ENCODE measurements around the gene UBC. TPM values are rescaled to one million over a fixed set of nuclear protein-coding genes. Genes with fewer than 3 reads are reported as not detected.

UBC gene
- total and polyA plus RNA-seq, 2 of the 4 experiments (the other 2 are of a cell fraction): 2,042 to 4,320 TPM

GRCh38 chr12:124874188-124874587 lies 40.3 kb downstream of the UBC start:
- no TSS peak for BruUV-seq (replicated peaks)

More at GRCh38 chr12:124874188-124874587, 40.3 kb downstream of the UBC start:
- Histone ChIP-seq H3K9me3 (ENCODE audit: control insufficient read depth, insufficient read depth, low read length) (no peaks in the 10 kb centered on the region), H3K79me1 (ENCODE audit: low read depth in 1 of 2, low read length in 2 of 2) (no peaks in the 10 kb centered on the region), H3K14ac (replicated peaks; ENCODE audit: low read depth, low read length) (no peak overlapping the region), H3K27ac (ENCODE audit: insufficient read depth, low read length) (no peak overlapping the region), H3K56ac (ENCODE audit: extremely low read depth, insufficient read depth, low read length) (no peak overlapping the region), H3K4me3 (ENCODE audit: insufficient read depth, low read depth, low read length) (no peak overlapping the region), H3K23ac (ENCODE audit: low read depth, low read length) (no peak overlapping the region), H3K4ac (ENCODE audit: low read depth, low read length) (no peak overlapping the region), H4K91ac (ENCODE audit: insufficient read depth, low read depth, low read length) (no peak overlapping the region), H3K18ac (ENCODE audit: low read depth, low read length) (no peak overlapping the region), H3K9me1 (ENCODE audit: insufficient read depth, low read length) (peaks cover 3% of the 10 kb centered on the region; the same call in 1 of the 2 replicates), H2BK5ac (ENCODE audit: low read depth, low read length, poor library complexity, severe bottlenecking) (no peak overlapping the region), H3K27me3 (ENCODE audit: control insufficient read depth, insufficient read depth, low read length) (peaks cover 3% of the 10 kb centered on the region; the same call in 1 of the 2 replicates), H3K9ac (ENCODE audit: low read depth, low read length) (no peak overlapping the region), H4K5ac (ENCODE audit: low read depth, low read length) (no peak overlapping the region), H3K36me3 (ENCODE audit: control insufficient read depth, insufficient read depth, low read length) (no peaks in the 10 kb centered on the region), H2AK5ac (ENCODE audit: low read depth, low read length) (no peak overlapping the region), H2AFZ (replicated peaks; ENCODE audit: low read length, poor library complexity) (no peak overlapping the region), H3K4me1 (ENCODE audit: control insufficient read depth, insufficient read depth, low read length) (peaks cover 3% of the 10 kb centered on the region; the same call in 1 of the 2 replicates), H4K20me1 (ENCODE audit: insufficient read depth, low read length) (no peaks in the 10 kb centered on the region), H2BK120ac (ENCODE audit: low read depth, low read length) (no peak overlapping the region), H2AK9ac (replicated peaks; ENCODE audit: low read depth, low read length, poor library complexity) (no peak overlapping the region), H2BK20ac (ENCODE audit: low read depth, low read length) (no peak overlapping the region), H4K8ac (ENCODE audit: low read depth in 2 of 2, low read length in 2 of 2) (no peak overlapping the region), H3K4me2 (ENCODE audit: low read depth, low read length) (no peak overlapping the region), H2BK15ac (ENCODE audit: low read depth, low read length) (no peak overlapping the region)
- ChIA-PET POLR2A (ENCODE audit: unreplicated experiment) (no interaction called here), CTCF (no interaction called here)
- DNase-seq: no peak
- no peak for ATAC-seq (ENCODE audit: low read depth)
- dilution Hi-C loops (cut with HindIII; ENCODE audit: low sequenced_read_pairs, unreplicated experiment) (no loop called here), intact Hi-C loops (cut with micrococcal nuclease) (no loop called here), in situ Hi-C loops (cut with MboI; ENCODE audit: low sequenced_read_pairs) (no loop called here)
- WGBS, 2 experiments (ENCODE audit: extremely low coverage in 2 of 2, insufficient read length in 1 of 2): no CpG with 5 or more reads among the region's 4 CpGs
- no peak for TF ChIP-seq MAZ (IDR thresholded peaks at IDR 0.05; ENCODE audit: borderline replicate concordance, low read depth, low read length)
- no peak for TF ChIP-seq CTCF (conservative IDR thresholded peaks at IDR 0.05; ENCODE audit: low read depth, low read length)
- TF ChIP-seq FOS (IDR thresholded peaks at IDR 0.05; ENCODE audit: low read depth, low read length): no peak
- TF ChIP-seq RCOR1 (IDR thresholded peaks at IDR 0.05; ENCODE audit: insufficient replicate concordance, low read length): no peak
- no peak for TF ChIP-seq RAD21 (IDR thresholded peaks at IDR 0.05; ENCODE audit: low read length)
- no peak for TF ChIP-seq BHLHE40 (IDR thresholded peaks at IDR 0.05; ENCODE audit: low read depth, low read length)
- no peak for TF ChIP-seq MXI1 (IDR thresholded peaks at IDR 0.05; ENCODE audit: borderline replicate concordance, low read depth, low read length)
- TF ChIP-seq CEBPB (IDR thresholded peaks at IDR 0.05; ENCODE audit: low read depth, low read length): no peak
- TF ChIP-seq ELK1 (IDR thresholded peaks at IDR 0.05; ENCODE audit: borderline replicate concordance, low read depth, low read length): no peak
- no peak for TF ChIP-seq RFX5 (IDR thresholded peaks at IDR 0.05; ENCODE audit: low read depth, low read length)
- TF ChIP-seq CHD1 (IDR thresholded peaks at IDR 0.05; ENCODE audit: low read depth, low read length): no peak
- TF ChIP-seq MAFK (IDR thresholded peaks at IDR 0.05; ENCODE audit: low read depth, low read length): no peak
